NCI-H748 (cell line): Measurements from ENCODE around the gene EPN1.

Experiments used
- DNase-seq: peaks from one replicate; lab custom pipeline; 2025; ENCODE audit not compliant: unreplicated experiment; lab: John Stamatoyannopoulos, UW

The EPN1 gene

DNA sequence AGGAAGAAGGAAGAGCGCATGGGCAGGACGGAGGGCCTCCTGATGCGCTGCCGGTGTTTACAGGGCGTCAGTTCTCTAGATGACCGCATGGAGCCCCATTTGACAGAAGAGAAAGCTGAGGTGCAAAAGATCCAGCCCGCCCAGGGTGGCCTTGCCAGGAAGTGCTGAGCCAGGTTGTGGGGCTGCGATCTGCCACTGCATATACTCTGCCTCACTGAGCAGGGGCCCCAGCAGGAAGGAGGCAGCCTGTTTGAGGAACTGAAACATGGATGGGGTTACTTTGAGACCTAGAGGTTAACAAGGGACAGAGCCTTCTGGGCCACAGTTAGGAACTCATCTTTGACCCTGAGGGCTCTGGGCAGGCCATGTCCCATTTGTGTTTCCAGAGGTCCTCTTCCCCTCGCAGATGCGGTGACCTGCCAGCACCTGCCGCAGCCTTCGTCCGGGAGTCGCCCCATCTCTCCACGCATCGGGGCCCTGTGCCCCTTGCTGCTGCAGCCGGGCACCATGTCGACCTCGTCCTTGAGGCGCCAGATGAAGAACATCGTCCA lies 3.2 kb downstream of the EPN1 start:
- DNase-seq = no peak

- no peak for DNase-seq
Measured at GRCh38 chr19:55679343-55680257, 4.6 kb downstream of the EPN1 start.

DNA sequence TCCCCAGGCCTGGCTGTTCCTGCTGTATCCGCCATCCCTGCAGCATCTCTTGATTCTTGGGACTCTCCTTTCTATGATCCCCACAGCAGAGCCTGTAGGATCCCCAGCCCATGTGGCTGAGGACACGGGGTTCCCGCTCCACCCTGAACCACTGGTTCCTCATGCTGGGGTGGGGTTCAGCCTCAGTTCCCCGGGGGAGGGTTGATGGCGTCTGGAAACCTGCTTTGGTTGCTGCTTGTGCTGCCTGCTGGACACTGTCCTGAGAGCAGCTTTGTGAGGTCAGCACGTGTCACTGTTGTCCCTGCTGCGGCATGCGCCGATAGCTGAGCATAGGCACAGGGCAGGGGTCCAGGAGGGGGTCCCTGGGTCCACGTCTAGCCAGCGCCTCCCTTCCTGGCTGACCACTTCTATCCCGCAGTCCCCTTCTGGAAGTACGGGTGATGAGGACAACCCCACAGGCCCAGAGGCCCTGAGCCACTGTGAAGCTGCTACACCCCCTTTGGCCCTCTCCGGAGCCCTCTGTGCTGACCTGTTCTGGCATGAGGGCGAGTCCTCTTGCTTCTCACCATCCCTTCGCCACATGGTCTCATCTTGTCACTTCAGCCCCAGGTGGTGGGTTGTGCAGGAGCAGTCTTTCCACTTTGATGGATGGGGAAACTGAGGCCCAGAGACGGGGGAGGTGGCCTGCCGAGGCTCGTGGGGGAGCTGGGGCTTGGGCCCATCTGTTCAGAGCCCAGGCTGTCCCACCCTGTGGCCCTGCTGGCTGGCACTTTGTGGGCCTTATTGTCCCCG lies 5.5 kb downstream of the EPN1 start:
- DNase-seq = no peak

DNA sequence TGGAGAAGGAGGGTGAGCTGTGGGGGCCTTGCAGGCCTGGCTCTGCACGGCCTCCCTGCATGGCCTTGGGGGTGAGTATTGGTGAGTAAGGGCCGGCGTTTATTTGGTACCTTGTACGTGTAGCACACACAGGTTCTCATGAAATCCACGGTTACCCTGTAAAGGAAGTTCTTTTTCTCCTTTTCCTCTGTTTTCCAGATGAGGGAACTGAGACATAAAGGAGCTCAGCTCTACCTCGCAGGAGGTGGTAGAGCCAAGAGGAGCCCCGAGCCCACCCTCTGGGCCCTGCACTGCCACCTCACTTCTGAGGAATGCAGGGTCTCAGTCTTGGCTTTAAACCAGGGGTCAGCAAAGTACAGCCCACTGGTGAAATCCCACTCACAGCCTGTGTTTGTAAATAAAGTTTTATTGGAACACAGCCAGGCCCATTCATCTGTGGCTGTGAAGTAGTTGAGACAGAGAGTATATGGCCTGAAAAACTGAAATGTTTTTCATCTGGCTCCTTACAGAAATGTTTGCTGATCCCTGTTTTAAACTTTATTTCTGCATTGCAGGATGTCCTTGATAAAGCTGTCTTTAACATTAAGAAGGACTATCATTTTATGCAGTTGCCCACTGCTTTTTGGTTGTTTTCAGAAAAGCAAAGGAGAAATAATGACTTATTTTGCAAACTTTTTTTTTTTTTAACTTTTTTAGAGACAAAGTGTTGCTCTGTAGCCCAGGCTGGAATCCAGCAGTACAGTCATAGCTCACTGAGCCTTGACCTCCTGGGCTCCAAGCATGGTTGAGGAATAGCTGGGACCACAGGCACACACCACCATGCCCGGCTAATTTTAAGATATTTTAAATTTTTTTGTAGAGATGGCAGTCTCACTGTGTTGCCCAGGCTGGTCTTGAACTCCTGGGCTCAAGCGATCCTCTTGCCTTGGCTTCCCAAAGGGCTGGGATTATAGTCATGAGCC lies 6.4 kb downstream of the EPN1 start:
- no peak for DNase-seq

DNA sequence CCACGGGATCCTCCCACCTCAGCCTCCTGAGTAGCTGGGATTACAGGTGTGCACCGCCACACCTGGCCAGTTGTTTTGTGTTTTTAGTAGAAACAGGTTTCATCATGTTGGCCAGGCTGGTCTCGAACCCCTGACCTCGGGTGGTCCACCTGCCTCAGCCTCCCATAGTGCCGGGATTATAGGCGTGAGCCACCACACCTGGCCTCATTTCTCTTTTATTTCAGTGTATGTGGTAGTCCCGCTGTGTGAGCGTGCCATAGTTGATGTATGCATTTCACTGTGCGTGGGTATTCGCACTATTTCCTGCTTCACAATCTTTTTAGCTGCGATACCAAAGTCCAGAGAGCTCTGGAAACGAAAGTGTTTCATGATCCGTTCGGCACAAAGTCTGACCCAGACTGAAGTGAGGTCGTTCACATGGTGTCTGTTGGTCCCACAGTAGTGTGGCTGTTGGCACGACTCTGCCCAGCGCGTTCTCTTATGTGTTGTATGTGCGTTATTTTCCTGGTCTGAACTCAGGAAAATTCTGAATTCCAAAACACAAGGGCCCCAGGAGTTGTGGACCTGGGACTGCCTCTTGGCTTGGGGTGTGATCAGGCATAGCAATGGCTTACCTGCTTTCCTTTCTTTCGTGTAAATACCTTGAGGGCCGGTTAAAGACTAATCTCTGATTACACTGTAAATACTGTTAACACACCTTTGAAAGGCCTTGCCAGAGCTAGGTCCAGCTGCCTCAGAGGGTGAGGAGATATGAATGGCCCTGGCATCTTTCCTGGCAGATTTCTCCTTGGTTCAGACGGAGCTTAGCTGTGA lies 8.6 kb downstream of the EPN1 start:
- no peak for DNase-seq

GRCh38 chr19:55684946-55685681 lies 10.1 kb downstream of the EPN1 start:
- DNase-seq = no peak

DNA sequence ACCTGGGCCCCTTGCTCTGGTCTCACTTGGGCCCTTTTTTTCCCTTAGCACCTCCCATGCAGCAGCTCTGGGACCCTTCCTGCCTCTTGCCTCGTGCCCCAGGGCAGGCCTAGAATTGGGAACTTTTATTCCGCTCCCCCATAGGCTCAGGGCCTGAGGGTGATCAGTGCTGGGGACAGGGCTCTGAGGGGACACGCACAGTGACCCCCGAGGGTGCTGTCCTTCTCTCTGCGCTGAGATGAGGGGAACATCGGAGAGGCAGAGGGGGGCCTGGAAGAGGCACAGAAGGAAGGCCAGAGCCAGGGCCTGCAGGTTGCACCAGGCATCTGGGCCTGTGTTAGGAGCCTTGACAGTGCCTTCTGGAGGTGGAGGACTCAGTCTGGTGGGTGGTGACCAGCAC lies 10.8 kb downstream of the EPN1 start:
- no peak for DNase-seq

DNA sequence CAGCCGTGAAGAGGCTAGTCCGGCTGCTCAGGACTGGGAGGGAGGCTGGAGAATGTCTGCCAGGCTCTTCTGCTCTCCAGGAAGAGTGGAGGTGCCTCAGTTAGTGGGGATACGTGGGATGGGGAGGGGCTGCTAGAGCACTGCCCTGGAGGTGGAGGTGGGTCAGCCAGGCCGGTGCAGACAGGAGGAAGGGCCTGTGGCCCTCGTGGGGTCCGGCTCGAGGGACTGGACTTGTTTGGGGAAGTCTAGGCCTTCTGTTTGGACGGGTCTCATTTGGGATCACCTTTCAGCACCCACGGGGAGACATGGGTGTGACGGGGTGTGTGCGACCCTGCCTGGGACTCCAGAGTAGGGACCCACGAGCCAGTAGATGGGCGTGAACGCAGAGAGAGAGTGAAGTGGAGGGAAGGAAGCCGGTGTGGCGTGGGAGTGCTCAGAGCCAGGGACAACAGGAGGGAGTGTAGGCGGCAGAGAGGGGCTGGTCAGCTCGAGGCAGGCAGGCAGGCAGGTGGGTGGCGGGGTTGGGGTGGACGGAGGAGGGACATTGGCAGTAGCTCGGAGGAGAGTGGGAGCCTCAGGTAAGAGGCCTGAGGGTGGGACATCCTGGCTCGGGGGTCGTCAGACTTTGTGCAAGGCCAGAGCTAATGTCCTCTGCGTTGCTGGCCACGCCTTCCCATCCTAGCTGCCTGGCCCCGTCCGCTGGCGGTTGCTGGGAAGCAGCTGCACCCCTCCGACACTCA lies 11.5 kb downstream of the EPN1 start:
- no peak for DNase-seq

- no peak for DNase-seq
Measured at GRCh38 chr19:55687281-55688201, 12.5 kb downstream of the EPN1 start.

GRCh38 chr19:55688422-55689218 lies 13.6 kb downstream of the EPN1 start:
- peak; percentile 73 for DNase-seq

- no peak for DNase-seq
Measured at GRCh38 chr19:55689411-55690108, 14.5 kb downstream of the EPN1 start.

DNA sequence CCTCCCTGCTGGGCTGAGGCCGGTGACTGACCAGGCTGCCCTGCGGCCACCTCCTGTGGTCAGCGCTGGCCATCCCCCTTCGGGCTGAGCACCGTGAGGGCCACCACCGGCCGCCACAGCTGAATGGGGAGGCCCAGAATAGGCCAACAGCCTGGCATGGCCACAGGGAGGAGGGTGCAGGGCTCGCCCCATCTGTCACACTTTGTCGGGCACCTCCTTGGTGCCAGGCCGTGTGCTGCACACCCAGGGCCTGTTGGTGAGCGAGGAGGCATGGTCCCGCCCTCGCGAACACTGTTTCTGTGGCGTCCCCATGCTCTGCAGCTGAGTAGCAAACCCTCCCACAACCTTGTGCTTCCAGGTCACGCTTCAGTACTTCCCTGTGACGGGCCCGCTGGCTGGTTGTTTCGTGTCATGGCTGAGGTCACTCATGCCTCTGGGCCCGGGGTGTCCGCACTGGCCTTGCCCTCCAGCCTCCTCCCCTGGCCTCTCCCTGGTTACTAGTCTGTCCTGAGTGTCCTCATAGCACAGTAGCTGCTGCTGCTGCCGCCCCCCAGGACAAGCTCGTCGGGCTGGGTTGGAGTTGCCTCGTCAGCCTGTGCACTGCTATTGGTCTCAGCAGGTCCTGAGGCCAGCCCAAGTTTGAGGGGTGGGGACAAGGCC lies 15.2 kb downstream of the EPN1 start:
- DNase-seq = no peak

DNA sequence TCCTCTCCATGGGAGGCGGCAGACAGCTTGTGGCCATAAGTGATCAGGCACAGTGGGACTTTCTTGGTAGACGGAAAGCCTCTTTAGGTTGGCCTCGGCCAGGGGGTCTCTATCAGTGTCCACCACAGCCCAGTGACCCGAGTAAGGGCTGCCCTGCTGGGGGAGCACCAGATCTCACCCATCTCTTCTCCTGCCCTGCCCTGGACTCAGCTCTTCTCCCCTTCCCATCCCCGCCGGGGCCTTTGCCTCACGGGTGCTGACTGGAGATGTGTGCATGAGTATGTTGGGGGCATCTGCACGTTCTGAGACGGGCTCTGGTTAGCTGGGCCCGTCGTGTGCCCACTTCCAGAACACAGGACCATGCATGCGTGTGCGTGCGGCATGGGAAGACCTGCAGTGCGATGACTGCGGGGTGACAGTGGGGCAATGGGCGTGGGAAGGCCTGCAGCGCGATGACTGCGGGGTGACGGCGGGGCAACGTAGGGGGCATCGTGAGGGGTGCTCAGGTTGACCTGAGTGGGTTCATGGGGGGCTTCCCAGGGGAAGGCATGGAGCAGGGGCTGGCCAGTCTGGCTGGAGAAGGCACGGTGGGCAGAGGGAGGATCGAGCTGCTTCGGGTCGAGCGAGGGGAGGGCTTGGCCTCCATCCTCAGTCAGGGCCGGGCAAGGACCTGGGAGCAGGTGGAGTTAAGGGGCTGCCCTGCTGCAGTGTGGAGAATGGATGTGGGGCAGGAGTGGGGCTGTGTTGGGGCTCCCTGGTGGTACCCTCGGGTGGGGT lies 15.9 kb downstream of the EPN1 start:
- DNase-seq = no peak

GRCh38 chr19:55691561-55692481 lies 16.8 kb downstream of the EPN1 start:
- no peak for DNase-seq
